DOHH2 (cell line): Measurements from ENCODE around the gene IGF2BP1.

Experiments used
- EZH2phosphoT487 ChIP-seq: fragments of 200-600 bp; sonication (generic); IDR thresholded peaks from 2 replicates; pipeline ENCODE4 v1.6.1; 2017; ENCODE audit warnings: borderline replicate concordance, mild to moderate bottlenecking, antibody characterized with exemption, low read length, moderate library complexity, mixed read lengths
- TF ChIP-seq, protein P1 (sequence below): fragments of 200-600 bp; sonication (generic); IDR thresholded peaks from one replicate; pipeline ENCODE4 v1.5.1; 2014; ENCODE audit warnings: antibody characterized with exemption, mild to moderate bottlenecking, low read depth, low read length; ENCODE audit not compliant: poor library complexity, severe bottlenecking

- TF ChIP-seq, protein P1, sequence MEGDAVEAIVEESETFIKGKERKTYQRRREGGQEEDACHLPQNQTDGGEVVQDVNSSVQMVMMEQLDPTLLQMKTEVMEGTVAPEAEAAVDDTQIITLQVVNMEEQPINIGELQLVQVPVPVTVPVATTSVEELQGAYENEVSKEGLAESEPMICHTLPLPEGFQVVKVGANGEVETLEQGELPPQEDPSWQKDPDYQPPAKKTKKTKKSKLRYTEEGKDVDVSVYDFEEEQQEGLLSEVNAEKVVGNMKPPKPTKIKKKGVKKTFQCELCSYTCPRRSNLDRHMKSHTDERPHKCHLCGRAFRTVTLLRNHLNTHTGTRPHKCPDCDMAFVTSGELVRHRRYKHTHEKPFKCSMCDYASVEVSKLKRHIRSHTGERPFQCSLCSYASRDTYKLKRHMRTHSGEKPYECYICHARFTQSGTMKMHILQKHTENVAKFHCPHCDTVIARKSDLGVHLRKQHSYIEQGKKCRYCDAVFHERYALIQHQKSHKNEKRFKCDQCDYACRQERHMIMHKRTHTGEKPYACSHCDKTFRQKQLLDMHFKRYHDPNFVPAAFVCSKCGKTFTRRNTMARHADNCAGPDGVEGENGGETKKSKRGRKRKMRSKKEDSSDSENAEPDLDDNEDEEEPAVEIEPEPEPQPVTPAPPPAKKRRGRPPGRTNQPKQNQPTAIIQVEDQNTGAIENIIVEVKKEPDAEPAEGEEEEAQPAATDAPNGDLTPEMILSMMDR, result no peak
- TF ChIP-seq EZH2phosphoT487, result no peak
Observed at GRCh38 chr17:49051269-49051668, 54.1 kb downstream of the IGF2BP1 start.
